ENCODE data around the gene TANC1.

Gene TANC1

DNA sequence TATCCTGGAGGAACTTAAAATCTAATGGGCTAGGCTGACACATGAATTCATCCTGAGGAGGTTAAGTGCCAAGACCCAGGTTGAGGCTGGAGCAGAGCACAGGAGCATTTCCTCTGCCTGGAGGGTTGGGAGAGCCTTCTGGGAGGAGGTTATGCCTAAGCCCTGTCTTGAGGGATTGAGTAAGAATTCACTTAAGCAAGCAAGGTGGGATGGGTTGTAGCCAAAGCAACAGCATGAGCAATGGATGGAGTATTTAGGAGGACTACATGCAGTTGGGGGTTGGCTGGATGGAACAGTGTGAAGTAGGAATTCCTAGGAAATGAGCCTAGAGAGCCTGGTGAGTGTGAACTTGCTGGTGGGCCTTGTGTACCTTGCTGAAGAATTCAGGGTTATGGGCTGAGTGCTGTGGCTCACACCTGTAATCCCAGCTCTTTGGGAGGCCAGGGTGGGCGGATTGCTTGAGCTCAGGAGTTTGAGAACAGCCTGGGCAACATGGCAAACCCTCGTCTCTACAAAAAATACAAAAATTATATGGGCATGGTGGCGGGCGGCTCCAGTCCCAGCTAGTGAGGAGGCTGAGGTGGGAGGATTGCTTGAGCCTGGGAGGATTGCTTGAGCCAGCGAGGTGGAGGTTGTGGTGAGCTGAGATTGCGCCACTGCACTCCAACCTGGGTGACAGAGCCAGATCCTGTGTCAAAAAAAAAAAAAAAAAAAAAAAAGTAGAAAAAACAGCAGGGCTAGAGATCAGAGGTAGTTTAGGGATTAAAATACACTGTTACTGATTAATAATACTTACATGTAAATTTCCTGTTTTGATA is 22.2 kb downstream of the TANC1 start:
- in situ Hi-C loops (cut with HindIII; ENCODE audit: low pct_unique_long_range_greater_than_20kb, low sequenced_read_pairs): no loop called here

DNA sequence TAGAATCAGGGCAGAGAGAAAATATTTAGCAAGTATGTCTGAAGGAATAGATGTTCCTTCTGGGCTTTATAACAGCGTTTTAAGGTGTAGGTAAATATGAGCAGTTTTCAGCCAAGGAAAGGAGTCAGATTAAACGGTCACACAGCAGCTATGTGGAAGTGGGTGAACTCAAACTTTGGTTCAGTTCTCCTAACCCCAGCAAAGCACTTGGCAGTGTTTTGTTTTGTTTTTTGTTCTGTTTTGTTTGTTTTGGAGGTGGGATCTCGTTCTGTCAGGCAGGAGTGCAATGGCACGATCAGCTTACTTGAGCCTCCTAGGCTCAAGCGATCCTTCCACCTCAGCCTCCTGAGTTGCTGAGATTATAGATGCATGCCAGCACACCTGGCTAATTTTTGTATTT is 24.6 kb downstream of the TANC1 start:
- no peak for DNase-seq (ENCODE audit: low read depth in 1 of 2, low spot score in 1 of 2)
- in situ Hi-C loops (cut with HindIII; ENCODE audit: low pct_unique_long_range_greater_than_20kb, low sequenced_read_pairs): no loop called here
- TF ChIP-seq JUND (IDR thresholded peaks at IDR 0.05; ENCODE audit: low read depth): no peak

More for the DNA sequence above, 22.2 kb downstream of the TANC1 start:
- no peak for TF ChIP-seq JUND (IDR thresholded peaks at IDR 0.05; ENCODE audit: low read depth)
- no peak for DNase-seq (ENCODE audit: low read depth in 1 of 2, low spot score in 1 of 2)

DNA sequence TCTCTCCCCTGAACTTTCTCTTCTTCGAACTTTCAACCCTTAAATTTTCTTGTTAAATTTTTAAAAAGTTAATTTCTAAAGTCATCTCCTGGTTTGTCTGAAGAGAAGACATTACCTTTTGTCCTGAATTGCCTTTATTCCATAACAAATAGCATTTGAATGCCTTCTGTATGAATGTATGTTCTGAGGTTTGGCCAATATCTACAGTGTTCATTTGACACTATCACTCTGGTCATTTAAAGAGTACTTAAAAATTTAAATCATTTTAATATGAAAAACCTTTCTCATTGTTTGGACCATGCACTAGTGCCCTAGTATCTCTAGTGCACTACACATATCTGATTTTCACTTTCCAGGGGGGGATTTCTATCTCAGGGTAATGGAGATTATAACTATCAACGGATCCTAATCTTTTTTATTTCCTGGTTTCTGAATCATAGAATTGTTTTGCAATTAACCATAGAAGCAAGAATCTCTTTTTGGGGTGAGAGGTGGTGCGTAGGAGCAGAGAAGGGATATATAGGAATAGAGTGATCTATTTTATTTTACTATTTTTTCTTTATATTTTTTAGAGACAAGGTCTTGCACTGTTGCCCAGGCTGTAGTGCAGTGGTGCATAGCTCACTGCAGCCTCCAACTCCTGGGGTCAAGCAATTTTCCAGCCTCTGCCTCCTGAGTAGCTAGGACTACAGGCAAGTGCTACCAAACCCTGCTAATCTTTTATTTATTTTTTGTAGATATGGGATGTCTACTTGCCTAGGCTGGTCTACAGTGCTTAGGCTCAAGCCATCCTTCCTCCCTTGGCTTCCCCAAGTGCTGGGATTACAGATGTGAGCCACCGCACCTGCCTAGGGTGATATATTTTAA is 25.5 kb downstream of the TANC1 start:
- TF ChIP-seq JUND (IDR thresholded peaks at IDR 0.05; ENCODE audit: low read depth): no peak
- DNase-seq (ENCODE audit: low read depth in 1 of 2, low spot score in 1 of 2): no peak
- in situ Hi-C loops (cut with HindIII; ENCODE audit: low pct_unique_long_range_greater_than_20kb, low sequenced_read_pairs): no loop called here

DNA sequence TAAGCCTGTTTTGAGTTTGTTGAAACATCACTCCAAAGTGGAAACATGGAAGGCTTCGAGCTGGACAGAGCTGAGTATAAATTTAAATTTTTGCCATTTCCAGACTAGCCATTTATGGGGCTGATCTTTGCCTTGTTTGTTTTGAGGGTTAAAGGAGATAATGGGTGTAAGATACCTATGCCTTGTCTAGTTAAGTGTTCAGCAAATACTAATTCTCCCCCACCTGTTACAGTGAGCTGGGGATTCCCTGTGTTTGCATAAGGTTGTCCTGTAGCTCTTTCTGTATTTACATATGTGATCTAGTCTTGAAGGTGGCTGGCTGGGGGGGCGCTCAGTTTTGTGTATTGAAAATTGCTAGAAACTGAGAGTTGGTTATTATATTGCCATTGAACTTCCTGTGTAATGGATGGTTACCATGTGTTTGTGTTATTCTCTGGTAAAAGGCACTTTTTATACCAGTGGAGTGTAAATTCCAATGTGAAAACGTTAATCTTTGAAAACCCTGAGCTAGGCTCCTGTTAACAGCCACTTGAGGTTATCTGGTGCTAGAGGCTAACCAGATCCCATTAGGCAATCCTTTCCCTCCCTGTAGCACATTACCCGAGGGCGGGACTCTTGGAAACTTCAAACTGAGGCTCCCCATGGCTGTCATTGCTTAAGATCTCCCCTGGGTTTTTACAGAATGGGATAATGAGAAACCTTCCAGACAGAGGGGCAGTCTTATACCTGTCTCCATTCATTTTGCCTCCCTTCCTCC is 26.7 kb downstream of the TANC1 start:
- TF ChIP-seq JUND (IDR thresholded peaks at IDR 0.05; ENCODE audit: low read depth): no peak
- in situ Hi-C loops (cut with HindIII; ENCODE audit: low pct_unique_long_range_greater_than_20kb, low sequenced_read_pairs): no loop called here
- no peak for DNase-seq (ENCODE audit: low read depth in 1 of 2, low spot score in 1 of 2)

DNA sequence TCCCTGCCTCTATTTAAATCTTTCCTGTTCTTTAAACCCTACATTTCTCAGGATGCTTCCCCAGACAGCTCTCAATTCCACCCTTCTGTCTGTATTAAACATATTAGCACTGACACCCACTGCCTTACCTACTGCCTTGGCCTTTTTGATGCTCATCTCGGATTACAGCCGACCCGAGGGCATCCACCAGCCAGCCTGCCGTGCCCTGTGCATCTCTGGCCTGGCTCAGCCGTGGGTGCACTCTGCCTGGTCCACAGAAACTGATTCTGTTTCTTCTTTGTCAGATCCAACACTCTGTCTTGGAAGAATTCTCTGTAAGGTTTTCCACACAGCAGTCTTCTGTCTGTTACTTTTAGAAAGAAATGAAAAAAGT is 27.2 kb downstream of the TANC1 start:
- in situ Hi-C loops (cut with HindIII; ENCODE audit: low pct_unique_long_range_greater_than_20kb, low sequenced_read_pairs): no loop called here
- no peak for TF ChIP-seq JUND (IDR thresholded peaks at IDR 0.05; ENCODE audit: low read depth)
- no peak for DNase-seq (ENCODE audit: low read depth in 1 of 2, low spot score in 1 of 2)

DNA sequence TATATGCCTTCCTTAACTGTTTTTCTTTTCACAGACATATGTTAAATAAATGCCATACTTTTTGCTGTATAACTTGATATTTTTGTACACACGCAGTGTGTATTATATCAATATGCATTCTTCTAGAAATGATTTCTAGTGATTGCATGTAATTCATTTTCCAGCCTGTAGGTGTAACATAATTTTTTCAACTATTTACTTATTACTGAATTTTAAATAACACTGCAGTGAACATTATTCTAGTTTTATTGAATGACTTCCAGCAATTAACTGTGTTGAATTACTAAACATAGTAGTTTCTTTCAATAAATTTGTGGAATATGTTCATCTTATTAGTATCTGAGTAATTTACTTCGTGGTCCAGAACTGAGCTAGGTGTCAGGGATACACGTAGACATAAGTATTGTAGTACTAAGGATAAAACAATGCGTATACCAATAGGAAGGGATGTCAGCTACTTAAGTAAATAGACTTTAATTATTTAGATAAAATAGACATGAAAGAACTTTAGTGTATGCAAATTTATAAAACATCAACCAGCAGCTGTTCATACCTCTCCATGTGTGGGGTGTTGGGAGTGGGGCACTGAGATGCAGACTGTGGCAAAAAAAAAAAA is 28.0 kb downstream of the TANC1 start:
- TF ChIP-seq JUND (IDR thresholded peaks at IDR 0.05; ENCODE audit: low read depth): no peak
- in situ Hi-C loops (cut with HindIII; ENCODE audit: low pct_unique_long_range_greater_than_20kb, low sequenced_read_pairs): no loop called here
- no peak for DNase-seq (ENCODE audit: low read depth in 1 of 2, low spot score in 1 of 2)

DNA sequence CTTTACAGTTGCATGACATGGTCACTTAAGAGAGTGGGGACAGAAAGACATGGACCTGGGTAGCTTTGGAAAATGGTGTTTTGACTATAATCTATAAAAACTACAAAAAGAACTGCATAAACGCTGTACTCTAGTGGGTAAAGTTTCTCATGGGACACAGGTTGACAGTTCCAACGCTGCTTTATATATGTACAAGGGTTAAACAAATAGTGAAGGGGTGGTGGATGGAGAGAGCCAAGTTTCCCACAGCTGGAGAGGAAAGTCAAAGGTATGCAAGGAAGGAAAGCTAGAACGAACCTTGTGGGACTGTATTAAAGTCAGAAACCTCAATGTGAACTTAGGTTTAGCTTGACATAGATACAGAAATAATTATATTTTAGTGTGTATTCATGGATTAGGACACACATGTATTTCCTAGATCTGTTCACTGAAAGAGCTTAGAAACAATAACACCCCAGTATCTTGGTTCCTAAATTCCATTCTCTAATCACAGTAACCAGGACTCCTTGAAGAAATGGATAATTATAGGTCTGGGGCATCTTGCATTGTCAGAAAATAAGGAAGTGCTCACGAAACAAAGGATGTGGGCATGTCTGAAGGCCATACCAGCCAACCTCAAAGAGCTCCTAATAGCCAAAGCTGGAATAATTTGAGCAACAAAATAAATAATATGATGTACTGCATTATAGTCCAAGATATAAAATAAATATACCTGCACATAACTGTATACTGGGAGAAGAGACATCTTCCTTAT is 28.8 kb downstream of the TANC1 start:
- no peak for DNase-seq (ENCODE audit: low read depth in 1 of 2, low spot score in 1 of 2)
- in situ Hi-C loops (cut with HindIII; ENCODE audit: low pct_unique_long_range_greater_than_20kb, low sequenced_read_pairs): no loop called here
- no peak for TF ChIP-seq JUND (IDR thresholded peaks at IDR 0.05; ENCODE audit: low read depth)

DNA sequence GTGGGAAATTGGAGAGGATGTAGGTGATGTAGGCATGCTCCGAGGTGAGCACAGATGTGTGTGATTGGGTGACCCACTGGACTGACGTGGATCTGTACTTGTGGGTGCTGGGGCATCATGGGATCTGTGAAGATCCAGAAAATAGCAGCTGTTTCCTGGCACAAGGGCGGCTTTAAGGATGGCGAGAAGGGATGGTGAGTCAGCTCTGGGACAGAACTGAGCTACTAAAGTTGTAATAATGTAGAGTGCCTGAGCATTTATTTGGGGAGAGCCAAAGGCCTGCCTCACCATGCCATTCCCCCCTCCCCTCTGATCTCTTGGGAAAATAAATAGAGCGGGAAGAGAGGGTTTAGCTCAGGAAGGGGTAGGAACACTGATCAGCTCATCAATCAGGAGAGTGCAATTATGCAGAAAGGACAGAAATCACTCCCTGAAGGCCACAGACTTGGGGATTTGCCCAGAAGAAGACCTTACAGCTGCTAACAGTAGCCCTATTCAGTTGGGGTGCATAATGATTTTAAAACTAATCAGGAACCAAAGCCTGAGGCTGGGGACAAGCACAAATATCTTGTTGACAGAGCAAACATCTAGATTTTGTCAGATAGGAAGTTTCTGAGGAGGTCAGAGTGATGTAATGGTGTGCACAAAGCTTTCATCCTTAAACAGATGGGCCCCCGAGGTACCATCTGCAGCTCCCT is 30.3 kb downstream of the TANC1 start:
- in situ Hi-C loops (cut with HindIII; ENCODE audit: low pct_unique_long_range_greater_than_20kb, low sequenced_read_pairs): no loop called here
- TF ChIP-seq JUND (IDR thresholded peaks at IDR 0.05; ENCODE audit: low read depth): no peak
- peak in 1 of 2 experiments; percentile 20 for DNase-seq (ENCODE audit: low read depth in 1 of 2, low spot score in 1 of 2)

DNA sequence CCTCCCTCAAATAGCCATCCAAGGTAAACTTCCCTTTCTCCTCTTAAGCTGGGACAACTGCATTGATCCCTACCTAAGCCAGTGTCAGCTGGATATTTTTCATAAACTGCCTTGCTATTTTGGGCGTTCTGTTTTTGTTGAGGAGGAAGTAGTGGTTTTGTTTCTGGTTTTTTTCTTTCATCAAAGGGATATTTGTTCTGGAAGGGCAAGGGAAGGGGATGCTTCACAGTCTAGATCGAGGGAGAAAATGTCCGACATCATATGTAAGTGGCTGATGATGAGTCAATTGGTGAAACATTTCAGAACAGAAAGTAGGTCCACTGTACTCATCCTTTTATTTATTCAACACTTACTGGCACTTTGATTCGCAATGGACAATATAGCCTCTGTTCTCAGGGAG is 31.0 kb downstream of the TANC1 start:
- TF ChIP-seq JUND (IDR thresholded peaks at IDR 0.05; ENCODE audit: low read depth): no peak
- DNase-seq (ENCODE audit: low read depth in 1 of 2, low spot score in 1 of 2): no peak
- in situ Hi-C loops (cut with HindIII; ENCODE audit: low pct_unique_long_range_greater_than_20kb, low sequenced_read_pairs): no loop called here

DNA sequence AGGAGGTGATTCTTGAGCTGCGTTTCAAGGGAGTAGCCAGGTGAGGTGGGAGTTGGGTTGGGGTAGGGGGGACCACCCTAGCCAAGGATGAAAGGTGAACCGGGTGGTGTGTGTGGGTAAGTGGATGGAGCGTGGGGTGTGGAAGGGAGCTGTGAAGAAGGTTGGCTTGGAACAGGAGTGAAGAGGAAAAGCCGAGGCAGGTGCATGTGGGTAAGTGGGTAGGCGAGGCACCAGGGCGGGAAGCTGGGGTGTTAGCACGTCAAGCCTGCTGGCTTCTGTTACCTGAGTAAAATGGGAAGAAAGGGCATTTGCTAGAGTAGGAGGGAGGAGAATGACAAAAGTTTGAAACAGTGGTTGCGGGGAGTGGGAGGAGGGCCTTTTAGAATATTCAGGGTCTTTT is 31.6 kb downstream of the TANC1 start:
- DNase-seq (ENCODE audit: low read depth in 1 of 2, low spot score in 1 of 2): no peak
- in situ Hi-C loops (cut with HindIII; ENCODE audit: low pct_unique_long_range_greater_than_20kb, low sequenced_read_pairs): no loop called here
- no peak for TF ChIP-seq JUND (IDR thresholded peaks at IDR 0.05; ENCODE audit: low read depth)

DNA sequence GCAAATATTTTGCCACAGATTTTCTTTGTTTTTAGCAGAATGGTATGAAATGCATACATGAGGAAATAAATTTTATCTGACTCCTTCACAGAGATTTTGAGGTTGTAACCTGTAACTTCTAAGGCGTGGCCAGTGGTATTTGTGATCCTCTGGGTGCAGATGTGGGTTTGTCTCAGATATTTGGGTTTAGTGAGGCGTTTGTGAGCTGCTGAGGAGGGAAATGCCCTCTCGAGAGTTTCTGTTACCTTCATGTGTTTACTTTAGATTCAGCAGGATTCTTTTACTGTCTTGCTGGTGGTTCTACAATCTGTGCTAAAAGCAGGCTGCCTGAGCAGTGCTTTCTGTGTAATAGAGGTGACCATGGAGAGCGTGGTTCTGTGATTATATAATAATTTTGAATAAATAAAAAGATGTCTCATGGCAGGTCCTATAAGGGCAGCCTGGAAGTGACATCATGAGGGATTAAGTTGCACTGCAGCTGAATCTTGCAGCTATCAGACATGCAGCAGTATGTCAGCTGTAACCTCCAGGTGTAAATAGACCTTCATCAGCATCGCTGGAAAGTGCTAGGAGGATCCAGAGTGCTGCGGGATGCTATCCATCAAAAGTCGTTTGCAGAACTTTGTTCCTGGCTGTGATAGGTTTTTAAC is 34.1 kb downstream of the TANC1 start:
- TF ChIP-seq JUND (IDR thresholded peaks at IDR 0.05; ENCODE audit: low read depth): no peak
- no peak for DNase-seq (ENCODE audit: low read depth in 1 of 2, low spot score in 1 of 2)
- in situ Hi-C loops (cut with HindIII; ENCODE audit: low pct_unique_long_range_greater_than_20kb, low sequenced_read_pairs): no loop called here

All from T47D (cell line).